Retinal pigment epithelial cell (primary cell): ENCODE results near the gene TTC9B.

Source experiments
- DNase-seq: peaks from one replicate; pipeline ENCODE4 v3.0.0-alpha.2; 2010; ENCODE audit warnings: low read depth
- H3K4me3 ChIP-seq: 2 replicates; pipeline ENCODE4 v1.5.1; 2011; ENCODE audit warnings: mild to moderate bottlenecking, low read length, control low read depth, moderate library complexity
- TF ChIP-seq, protein P1 (sequence below): conservative IDR thresholded peaks from 2 replicates; pipeline ENCODE4 v1.5.1; 2011; ENCODE audit warnings: low read depth, low read length, control low read depth, inconsistent platforms

The TTC9B gene

DNA sequence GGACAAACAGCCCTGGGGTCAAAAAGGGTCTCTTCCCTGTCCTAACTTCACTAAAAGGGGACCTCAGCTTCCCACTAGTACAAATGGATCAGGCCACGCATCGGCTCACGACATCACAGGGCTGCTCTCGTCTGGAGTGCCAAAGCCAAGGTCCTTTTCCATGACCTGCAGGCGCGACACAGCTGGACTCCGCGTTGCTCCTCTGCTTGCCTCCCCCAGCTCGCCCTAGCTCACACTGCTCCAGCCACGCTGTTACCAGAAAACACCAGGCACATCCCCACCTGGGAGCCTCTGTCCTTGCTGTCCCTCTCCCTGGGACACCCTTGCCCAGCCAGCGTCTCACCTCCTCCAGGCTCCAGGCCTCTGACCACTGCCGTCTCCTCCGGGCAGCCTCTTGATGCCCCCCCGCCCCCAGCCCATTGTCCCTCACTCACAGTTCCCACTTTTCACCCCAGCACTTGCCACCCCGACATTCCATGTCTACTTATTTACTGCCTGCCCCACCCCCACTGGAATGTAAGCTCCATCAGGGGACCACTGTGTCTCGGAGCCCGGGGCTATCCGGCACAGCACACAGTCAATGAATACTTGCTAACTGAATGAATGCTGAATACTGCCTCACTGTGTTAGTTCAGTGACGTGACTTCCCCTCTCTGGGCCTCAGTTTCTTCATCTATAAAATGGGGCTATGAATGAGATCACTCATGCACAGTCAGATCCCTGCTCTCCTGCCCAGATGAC is 46.3 kb upstream of the TTC9B start:
- DNase-seq, result no peak
- H3K4me3 ChIP-seq, result no peak overlapping the region
- TF ChIP-seq, protein P1, sequence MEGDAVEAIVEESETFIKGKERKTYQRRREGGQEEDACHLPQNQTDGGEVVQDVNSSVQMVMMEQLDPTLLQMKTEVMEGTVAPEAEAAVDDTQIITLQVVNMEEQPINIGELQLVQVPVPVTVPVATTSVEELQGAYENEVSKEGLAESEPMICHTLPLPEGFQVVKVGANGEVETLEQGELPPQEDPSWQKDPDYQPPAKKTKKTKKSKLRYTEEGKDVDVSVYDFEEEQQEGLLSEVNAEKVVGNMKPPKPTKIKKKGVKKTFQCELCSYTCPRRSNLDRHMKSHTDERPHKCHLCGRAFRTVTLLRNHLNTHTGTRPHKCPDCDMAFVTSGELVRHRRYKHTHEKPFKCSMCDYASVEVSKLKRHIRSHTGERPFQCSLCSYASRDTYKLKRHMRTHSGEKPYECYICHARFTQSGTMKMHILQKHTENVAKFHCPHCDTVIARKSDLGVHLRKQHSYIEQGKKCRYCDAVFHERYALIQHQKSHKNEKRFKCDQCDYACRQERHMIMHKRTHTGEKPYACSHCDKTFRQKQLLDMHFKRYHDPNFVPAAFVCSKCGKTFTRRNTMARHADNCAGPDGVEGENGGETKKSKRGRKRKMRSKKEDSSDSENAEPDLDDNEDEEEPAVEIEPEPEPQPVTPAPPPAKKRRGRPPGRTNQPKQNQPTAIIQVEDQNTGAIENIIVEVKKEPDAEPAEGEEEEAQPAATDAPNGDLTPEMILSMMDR, result no peak

DNA sequence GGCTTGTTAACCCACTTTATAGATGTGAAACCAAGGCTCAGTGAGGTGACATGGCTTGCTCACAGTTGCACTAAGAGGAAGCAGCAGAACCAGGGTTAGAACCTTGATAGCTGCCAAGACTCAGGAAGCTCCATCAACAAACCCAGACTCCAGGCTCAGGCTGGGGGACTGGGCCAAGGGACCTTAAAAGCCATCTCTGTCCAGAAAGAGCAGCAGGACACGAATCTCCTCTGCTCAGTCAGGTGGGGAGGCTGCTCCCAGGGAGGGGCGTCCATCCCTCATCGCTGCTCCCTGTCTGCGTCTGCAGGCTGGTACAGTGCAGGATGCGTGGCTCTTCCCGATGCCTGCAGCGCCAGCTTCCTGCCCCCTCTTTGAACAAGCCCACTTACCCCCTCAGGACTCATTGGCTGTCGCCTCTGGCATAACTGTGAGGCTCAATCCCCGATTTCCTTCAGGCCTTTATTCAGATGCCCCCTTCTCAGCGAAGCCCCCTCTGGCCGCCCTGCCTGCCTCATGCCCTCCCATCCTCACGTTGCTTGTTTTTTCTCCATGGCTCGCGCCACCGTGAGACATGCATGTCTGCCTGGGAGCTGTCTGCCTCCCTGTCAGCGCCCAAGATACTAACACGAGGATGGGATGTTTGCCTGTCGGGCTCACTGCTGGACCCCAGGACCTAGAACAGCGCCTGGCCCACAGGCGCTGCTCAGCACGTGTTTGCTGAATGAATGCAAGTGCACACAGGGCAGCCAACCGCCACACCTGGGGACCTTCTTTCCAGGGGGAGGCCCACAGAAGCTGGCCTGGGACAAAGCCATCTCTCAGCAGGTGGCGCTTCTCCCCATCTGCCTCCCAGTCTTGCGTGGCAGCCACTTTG is 45.5 kb upstream of the TTC9B start:
- no peak for DNase-seq
- TF ChIP-seq, protein P1, result no peak
- H3K4me3 ChIP-seq, result no peak overlapping the region

DNA sequence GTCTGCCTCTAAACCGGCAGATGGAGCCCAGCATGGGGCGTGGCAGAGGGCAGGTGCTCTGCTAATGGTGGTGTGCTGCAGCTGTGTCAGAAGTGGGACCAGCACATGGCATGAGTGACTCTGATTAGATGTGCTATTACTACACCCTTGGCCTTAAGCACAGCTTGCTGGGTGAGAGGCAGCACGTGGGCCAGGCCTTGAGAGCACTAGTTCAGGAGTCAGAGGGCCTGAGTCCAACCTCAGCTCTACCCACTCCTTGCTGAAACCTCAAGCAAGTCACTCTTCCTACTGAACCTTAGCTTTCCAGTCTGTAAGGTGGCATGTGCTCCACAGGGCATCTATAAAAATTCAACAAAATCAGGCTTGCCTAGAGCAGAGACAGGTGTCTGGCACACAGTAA is 44.2 kb upstream of the TTC9B start:
- H3K4me3 ChIP-seq, result no peak overlapping the region
- TF ChIP-seq, protein P1, result no peak
- no peak for DNase-seq

DNA sequence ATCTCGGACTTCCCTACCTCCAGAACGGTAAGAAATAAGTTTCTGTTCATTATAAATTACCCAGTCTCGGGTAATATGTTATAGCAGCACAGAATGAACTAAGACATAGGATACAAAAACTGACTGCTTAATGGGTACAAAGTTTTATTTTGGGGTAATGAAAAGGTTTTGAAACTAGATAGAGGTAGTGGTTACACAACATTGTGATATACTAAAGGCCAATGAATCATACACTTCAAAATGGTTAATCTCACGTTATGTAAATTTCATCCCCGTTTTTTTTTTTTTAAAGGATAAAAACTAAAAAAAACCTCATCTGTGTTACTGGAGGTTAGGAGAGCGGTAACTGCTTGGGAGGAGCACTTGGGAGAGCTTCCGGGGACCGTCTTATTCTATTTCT is 43.4 kb upstream of the TTC9B start:
- DNase-seq, result no peak
- no peak overlapping the region for H3K4me3 ChIP-seq
- TF ChIP-seq, protein P1, result no peak

DNA sequence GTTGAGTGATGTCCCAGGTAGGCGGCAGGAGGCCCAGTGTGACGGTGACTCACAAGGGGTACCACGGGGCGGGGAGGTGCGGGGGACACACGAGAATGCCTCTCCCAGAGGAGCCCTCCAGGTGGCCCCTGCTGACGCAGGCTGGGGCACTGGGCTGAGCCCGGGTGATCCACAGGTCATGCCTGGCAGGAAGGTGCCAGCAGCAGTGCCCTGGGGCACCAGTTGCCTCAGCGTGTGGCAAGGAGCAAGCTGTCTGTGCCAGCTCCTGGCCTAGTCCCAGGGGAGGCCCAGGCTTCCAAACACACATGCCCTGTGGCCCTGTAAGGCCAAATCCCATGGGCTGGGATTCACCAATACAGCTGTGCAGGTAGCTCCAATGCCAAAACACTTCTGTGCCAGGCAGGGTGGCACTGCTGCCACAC is 38.9 kb upstream of the TTC9B start:
- TF ChIP-seq, protein P1, result no peak
- DNase-seq, result no peak
- no peak overlapping the region for H3K4me3 ChIP-seq

DNA sequence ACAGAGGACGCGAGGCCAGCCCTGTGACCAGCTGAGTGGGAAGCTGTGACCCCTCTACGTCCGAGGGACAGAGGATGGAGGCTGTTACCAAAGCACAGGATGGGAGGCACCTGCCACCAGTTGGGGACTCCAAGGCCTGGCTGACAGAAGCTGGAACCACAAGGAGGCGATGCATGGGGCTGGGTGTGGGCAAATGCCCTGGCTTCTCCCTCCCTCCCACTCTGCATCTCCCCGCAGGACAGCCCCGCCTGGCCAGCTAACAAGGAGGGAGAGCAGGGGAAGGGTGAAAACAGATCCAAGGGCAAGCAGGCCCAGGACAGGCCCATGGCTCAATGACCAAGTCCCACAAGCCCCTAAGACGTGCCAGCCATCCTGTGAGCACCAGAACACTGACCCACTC is 38.3 kb upstream of the TTC9B start:
- TF ChIP-seq, protein P1, result no peak
- no peak for DNase-seq
- H3K4me3 ChIP-seq, result no peak overlapping the region

DNA sequence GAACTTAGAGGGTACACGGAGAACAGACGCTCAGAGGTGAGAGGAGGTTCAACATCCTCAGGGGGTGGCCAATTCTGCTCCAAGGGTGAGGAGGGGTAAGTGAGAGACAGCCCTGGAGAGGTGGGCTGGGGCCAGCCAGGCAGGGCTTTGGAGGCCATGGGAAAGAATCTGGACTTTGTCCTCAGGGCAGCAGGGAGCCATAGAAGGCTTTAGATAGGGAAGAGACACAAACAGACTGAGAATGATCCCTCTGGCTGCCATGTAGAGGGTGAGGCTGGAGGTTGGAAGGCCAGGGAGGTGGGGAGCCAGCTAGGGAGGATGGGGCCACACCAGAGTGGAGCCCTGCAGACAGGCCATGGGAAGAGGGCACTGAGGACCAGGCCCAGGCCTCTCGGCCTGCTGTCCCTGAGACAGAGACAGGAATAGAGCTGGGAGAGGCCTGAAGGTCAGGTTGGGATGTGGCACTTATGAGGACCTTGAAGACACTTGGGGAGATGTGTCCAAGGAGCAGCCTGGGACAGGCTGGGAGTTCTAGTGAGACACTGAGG is 37.5 kb upstream of the TTC9B start:
- TF ChIP-seq, protein P1, result no peak
- no peak overlapping the region for H3K4me3 ChIP-seq
- DNase-seq, result no peak
